Mesenchymal stem cell (in vitro differentiated cells and primary cell): ENCODE data around the gene NTMT2.

Experiments used
- DNase-seq: peaks from one replicate; pipeline ENCODE4 v3.0.0-alpha.2; 2013
- H2AFZ ChIP-seq: one replicate; pipeline ENCODE4 v1.6.1; 2013; ENCODE audit warnings: low read depth, mild to moderate bottlenecking, control low read depth, inconsistent platforms, low read length, moderate library complexity
- H2AK5ac ChIP-seq: 2 replicates; pipeline ENCODE4 v1.6.1; 2013; ENCODE audit warnings: low read length, moderate library complexity, mild to moderate bottlenecking, inconsistent platforms; ENCODE audit not compliant: severe bottlenecking
- H2BK120ac ChIP-seq: one replicate; pipeline ENCODE4 v1.6.1; 2013; ENCODE audit warnings: low read depth, mild to moderate bottlenecking, inconsistent platforms, low read length, moderate library complexity
- H2BK12ac ChIP-seq, 2 experiments: one replicate each; pipeline ENCODE4 v1.6.1; 2013; ENCODE audit warnings: inconsistent platforms in 2 of 2, low read length in 2 of 2, mild to moderate bottlenecking in 2 of 2, moderate library complexity in 2 of 2, control low read depth in 1 of 2
- H2BK15ac ChIP-seq: one replicate; pipeline ENCODE4 v1.6.1; 2013; ENCODE audit warnings: mild to moderate bottlenecking, low read depth, inconsistent platforms; ENCODE audit not compliant: poor library complexity, severe bottlenecking
- H2BK5ac ChIP-seq: 2 replicates; pipeline ENCODE4 v1.6.1; 2013; ENCODE audit warnings: low read depth, mild to moderate bottlenecking, low read length, control low read depth, inconsistent platforms; ENCODE audit not compliant: poor library complexity, severe bottlenecking
- H3K14ac ChIP-seq, 2 experiments: one replicate each; pipeline ENCODE4 v1.6.1; 2013; ENCODE audit warnings: inconsistent platforms in 2 of 2, low read length in 2 of 2, control low read depth in 1 of 2, mild to moderate bottlenecking in 1 of 2, moderate library complexity in 1 of 2
- H3K18ac ChIP-seq, 2 experiments: one replicate each; pipeline ENCODE4 v1.6.1; 2013; ENCODE audit warnings: inconsistent platforms in 2 of 2, low read length in 2 of 2, control low read depth in 1 of 2, low read depth in 1 of 2, mild to moderate bottlenecking in 1 of 2
- H3K23ac ChIP-seq, 2 experiments: one replicate each; pipeline ENCODE4 v1.6.1; 2013; ENCODE audit warnings: inconsistent platforms in 2 of 2, low read length in 2 of 2, mild to moderate bottlenecking in 2 of 2, moderate library complexity in 2 of 2, control low read depth in 1 of 2
- H3K27ac ChIP-seq: 2 replicates; pipeline ENCODE4 v1.5.1; 2013; ENCODE audit warnings: mild to moderate bottlenecking, moderate library complexity, low read length, control low read depth, inconsistent platforms; ENCODE audit not compliant: poor library complexity, severe bottlenecking
- H3K27me3 ChIP-seq, 2 experiments: 2 replicates each; pipeline versions ENCODE4 v1.6.1 to v1.7.0; 2013; ENCODE audit warnings: low read length in 2 of 2, mild to moderate bottlenecking in 2 of 2, moderate library complexity in 2 of 2, control low read depth in 1 of 2, inconsistent platforms in 1 of 2; ENCODE audit not compliant: control insufficient read depth in 1 of 2, insufficient read depth in 1 of 2
- H3K36me3 ChIP-seq, 2 experiments: 2 replicates each; pipeline versions ENCODE4 v1.6.1 to v1.7.0; 2013; ENCODE audit warnings: low read length in 2 of 2, control low read depth in 1 of 2, inconsistent platforms in 1 of 2, low read depth in 1 of 2, mild to moderate bottlenecking in 1 of 2; ENCODE audit not compliant: insufficient read depth in 2 of 2, control insufficient read depth in 1 of 2
- H3K4ac ChIP-seq, 2 experiments: one replicate each; pipeline ENCODE4 v1.6.1; 2013; ENCODE audit warnings: inconsistent platforms in 2 of 2, low read length in 2 of 2, mild to moderate bottlenecking in 2 of 2, moderate library complexity in 2 of 2, control low read depth in 1 of 2, low read depth in 1 of 2
- H3K4me1 ChIP-seq: 2 replicates; pipeline ENCODE4 v1.6.1; 2013; ENCODE audit warnings: low read depth, low read length, control low read depth; ENCODE audit not compliant: control insufficient read depth, insufficient read depth
- H3K4me2 ChIP-seq: 2 replicates; pipeline ENCODE4 v1.6.1; 2013; ENCODE audit warnings: low read length, mild to moderate bottlenecking, inconsistent platforms; ENCODE audit not compliant: poor library complexity, severe bottlenecking
- H3K4me3 ChIP-seq, 2 experiments: 2 replicates each; pipeline versions ENCODE4 v1.5.1 to v1.7.0; 2013; ENCODE audit warnings: low read length in 2 of 2, mild to moderate bottlenecking in 2 of 2, control low read depth in 1 of 2, low read depth in 1 of 2; ENCODE audit not compliant: insufficient read depth in 1 of 2
- H3K79me1 ChIP-seq: replicated peaks from 2 replicates; pipeline ENCODE4 v1.6.1; 2013; ENCODE audit warnings: mild to moderate bottlenecking, control low read depth, low read length, inconsistent platforms; ENCODE audit not compliant: poor library complexity, severe bottlenecking
- H3K9ac ChIP-seq: 2 replicates; pipeline ENCODE4 v1.7.0; 2013; ENCODE audit warnings: mild to moderate bottlenecking, low read length, moderate library complexity
- H3K9me3 ChIP-seq: 2 replicates; pipeline ENCODE4 v1.7.0; 2013; ENCODE audit warnings: mild to moderate bottlenecking, low read length; ENCODE audit not compliant: control insufficient read depth
- H4K8ac ChIP-seq: one replicate; pipeline ENCODE4 v1.6.1; 2013; ENCODE audit warnings: inconsistent platforms, mild to moderate bottlenecking, low read length, moderate library complexity
- H4K91ac ChIP-seq: one replicate; pipeline ENCODE4 v1.6.1; 2013; ENCODE audit warnings: mild to moderate bottlenecking, low read length, inconsistent platforms
- WGBS: methylation state at CpG from one replicate; pipeline ENCODE4 v1.1.7; 2013; ENCODE audit warnings: mixed read lengths; 5-methylcytosine and 5-hydroxymethylcytosine counted together

The NTMT2 gene

GRCh38 chr1:170182442-170182841 lies 36.7 kb downstream of the NTMT2 start:
- H2BK15ac ChIP-seq = no peak overlapping the region
- H3K4me2 ChIP-seq = no peak overlapping the region
- H3K23ac ChIP-seq = no peak overlapping the region
- H3K18ac ChIP-seq = no peak overlapping the region
- no peaks in the 10 kb centered on the region for H3K79me1 ChIP-seq
- H3K4me3 ChIP-seq = no peak overlapping the region
- H2BK5ac ChIP-seq = no peak overlapping the region
- no peak overlapping the region for H3K27ac ChIP-seq
- DNase-seq = no peak
- H3K36me3 ChIP-seq = no peaks in the 10 kb centered on the region
- no peak overlapping the region for H2BK12ac ChIP-seq
- WGBS = 77% methylated on average over 2 of the region's 2 CpGs
- no peak overlapping the region for H3K4ac ChIP-seq
- H3K4me1 ChIP-seq = no peaks in the 10 kb centered on the region
- no peak overlapping the region for H4K8ac ChIP-seq
- H4K91ac ChIP-seq = no peak overlapping the region
- peaks cover 6% of the 10 kb centered on the region for H3K9me3 ChIP-seq
- no peak overlapping the region for H2AK5ac ChIP-seq
- no peak overlapping the region for H3K9ac ChIP-seq
- no peak overlapping the region for H2AFZ ChIP-seq
- no peak overlapping the region for H3K14ac ChIP-seq
- H2BK120ac ChIP-seq = no peak overlapping the region
- H3K27me3 ChIP-seq = no peaks in the 10 kb centered on the region

GRCh38 chr1:170192546-170192945 lies 46.8 kb downstream of the NTMT2 start:
- H3K4me2 ChIP-seq = no peak overlapping the region
- no peak for DNase-seq
- H3K36me3 ChIP-seq = no peaks in the 10 kb centered on the region
- no peak overlapping the region for H2BK12ac ChIP-seq
- H3K4me3 ChIP-seq = no peak overlapping the region
- H2BK5ac ChIP-seq = no peak overlapping the region
- H2BK15ac ChIP-seq = no peak overlapping the region
- no peak overlapping the region for H3K4ac ChIP-seq
- peaks cover 20% of the 10 kb centered on the region for H3K9me3 ChIP-seq
- H3K79me1 ChIP-seq = no peaks in the 10 kb centered on the region
- no peak overlapping the region for H3K9ac ChIP-seq
- no peak overlapping the region for H4K8ac ChIP-seq
- no peak overlapping the region for H3K27ac ChIP-seq
- H3K14ac ChIP-seq = no peak overlapping the region
- no peak overlapping the region for H4K91ac ChIP-seq
- H3K18ac ChIP-seq = no peak overlapping the region
- H3K4me1 ChIP-seq = no peaks in the 10 kb centered on the region
- no peak overlapping the region for H2BK120ac ChIP-seq
- no peak overlapping the region for H2AFZ ChIP-seq
- H3K23ac ChIP-seq = no peak overlapping the region
- no peak overlapping the region for H2AK5ac ChIP-seq
- H3K27me3 ChIP-seq = no peaks in the 10 kb centered on the region

GRCh38 chr1:170194451-170194850 lies 48.7 kb downstream of the NTMT2 start:
- Histone ChIP-seq H3K14ac (no peak overlapping the region), H3K4me1 (no peaks in the 10 kb centered on the region), H3K79me1 (no peaks in the 10 kb centered on the region), H3K4me2 (no peak overlapping the region), H2BK5ac (peak overlapping the region; percentile 8), H2AK5ac (no peak overlapping the region), H3K18ac (no peak overlapping the region), H2BK120ac (no peak overlapping the region), H2BK15ac (no peak overlapping the region), H3K9ac (no peak overlapping the region), H4K8ac (no peak overlapping the region), H3K4ac (no peak overlapping the region), H3K4me3 (no peak overlapping the region), H4K91ac (no peak overlapping the region), H3K9me3 (peaks cover 9% of the 10 kb centered on the region), H3K23ac (no peak overlapping the region), H2BK12ac (no peak overlapping the region), H3K36me3 (no peaks in the 10 kb centered on the region), H3K27me3 (no peaks in the 10 kb centered on the region), H3K27ac (no peak overlapping the region), H2AFZ (no peak overlapping the region)
- DNase-seq = no peak
- 83% methylated on average over 1 of the region's 1 CpG for WGBS

- Histone ChIP-seq H2AK5ac (no peak overlapping the region), H3K9me3 (no peaks in the 10 kb centered on the region), H3K27ac (no peak overlapping the region), H3K23ac (no peak overlapping the region), H3K79me1 (no peaks in the 10 kb centered on the region), H3K4me3 (no peak overlapping the region), H3K4me2 (no peak overlapping the region), H2BK12ac (no peak overlapping the region), H2BK120ac (no peak overlapping the region), H3K9ac (no peak overlapping the region), H3K4me1 (no peaks in the 10 kb centered on the region), H4K91ac (no peak overlapping the region), H3K36me3 (no peaks in the 10 kb centered on the region), H4K8ac (no peak overlapping the region), H3K4ac (no peak overlapping the region), H3K18ac (no peak overlapping the region), H2AFZ (no peak overlapping the region), H3K14ac (no peak overlapping the region), H2BK15ac (no peak overlapping the region), H3K27me3 (no peaks in the 10 kb centered on the region), H2BK5ac (no peak overlapping the region)
- 77% methylated on average over 1 of the region's 2 CpGs for WGBS
- peak; percentile 7 for DNase-seq
Observed at GRCh38 chr1:170196490-170197236, 50.9 kb downstream of the NTMT2 start.
